Muscle of arm (tissue), 14 donors: Measurements from ENCODE around the gene METTL8. TPM values are rescaled to one million over a fixed set of nuclear protein-coding genes. Genes with fewer than 3 reads are reported as not detected.
A peak's percentile ranks its signal among the peaks of the same experiment; 100 is the strongest.

Source experiments
- DNase-seq: peaks from one replicate; pipeline ENCODE4 v3.0.0-alpha.2; 2013
- long read RNA-seq, 11 donors: transcript quantifications; one replicate each; lab custom pipeline, GENCODE V29; 2026
- polyA plus RNA-seq, 12 donors: library from polyadenylated mRNA; unstranded; fragments of 120-200 nt; gene quantifications; one replicate each; pipeline ENCODE4 v1.2.1, GENCODE V29; 2013; ENCODE audit not compliant: insufficient read length in 12 of 12

The METTL8 gene
- 100 to 1,000 TPM in 1 of 12 donors, 10 to 100 TPM in 11; 12.3 to 376 (median 15.6) TPM for polyA plus RNA-seq
- long read RNA-seq, donor 1, full-length matches to known transcripts, result 8 of 8 reads
- long read RNA-seq, donor 1, partial matches to known transcripts, result 0 of 8 reads
- long read RNA-seq, donor 1, other reads (novel, unspliced or antisense), result 0 of 8 reads
- long read RNA-seq, donor 2, full-length matches to known transcripts, result 6 of 6 reads
- long read RNA-seq, donor 2, partial matches to known transcripts, result 0 of 6 reads
- long read RNA-seq, donor 2, other reads (novel, unspliced or antisense), result 0 of 6 reads
- long read RNA-seq, donor 3, result 0 reads
- long read RNA-seq, donor 4, result 0 reads
- long read RNA-seq, donor 5, full-length matches to known transcripts, result 2 of 30 reads
- long read RNA-seq, donor 5, partial matches to known transcripts, result 28 of 30 reads
- long read RNA-seq, donor 5, other reads (novel, unspliced or antisense), result 0 of 30 reads
- long read RNA-seq, donor 6, partial matches to known transcripts, result 0 of 3 reads
- long read RNA-seq, donor 6, other reads (novel, unspliced or antisense), result 0 of 3 reads
- long read RNA-seq, donor 7, partial matches to known transcripts, result 0 of 2 reads
- long read RNA-seq, donor 7, other reads (novel, unspliced or antisense), result 0 of 2 reads
- long read RNA-seq, donor 8, full-length matches to known transcripts, result 2 of 2 reads
- long read RNA-seq, donor 8, partial matches to known transcripts, result 0 of 2 reads
- long read RNA-seq, donor 8, other reads (novel, unspliced or antisense), result 0 of 2 reads
- long read RNA-seq, donor 9, partial matches to known transcripts, result 0 of 1 reads
- long read RNA-seq, donor 9, other reads (novel, unspliced or antisense), result 0 of 1 reads
- long read RNA-seq, donor 10, full-length matches to known transcripts, result 1 of 1 reads
- long read RNA-seq, donor 10, partial matches to known transcripts, result 0 of 1 reads
- long read RNA-seq, donor 10, other reads (novel, unspliced or antisense), result 0 of 1 reads
- long read RNA-seq, donor 11, partial matches to known transcripts, result 0 of 3 reads
- long read RNA-seq, donor 11, other reads (novel, unspliced or antisense), result 0 of 3 reads

DNA sequence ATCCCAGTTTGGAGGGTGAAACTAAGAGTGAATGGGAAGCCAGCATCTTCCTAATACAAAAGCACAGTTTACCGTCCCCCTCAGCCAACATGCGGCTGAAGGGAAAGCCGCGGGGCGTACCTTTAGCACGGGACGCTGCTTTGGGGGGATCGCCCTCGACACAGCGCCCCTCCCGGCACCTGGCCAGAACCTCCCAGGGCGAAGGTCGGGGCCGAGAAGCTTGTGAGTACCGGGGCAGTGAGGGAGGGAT lies at the start of gene METTL8:
Gene METTL8, minus strand, starts transcription at position 228 of the 250 bp plus-strand sequence. CDS start 41,805 bp downstream, outside the sequence.
- DNase-seq, result no peak

- no peak for DNase-seq
Observed at GRCh38 chr2:171482877-171483276, 49.1 kb upstream of the METTL8 start.

DNA sequence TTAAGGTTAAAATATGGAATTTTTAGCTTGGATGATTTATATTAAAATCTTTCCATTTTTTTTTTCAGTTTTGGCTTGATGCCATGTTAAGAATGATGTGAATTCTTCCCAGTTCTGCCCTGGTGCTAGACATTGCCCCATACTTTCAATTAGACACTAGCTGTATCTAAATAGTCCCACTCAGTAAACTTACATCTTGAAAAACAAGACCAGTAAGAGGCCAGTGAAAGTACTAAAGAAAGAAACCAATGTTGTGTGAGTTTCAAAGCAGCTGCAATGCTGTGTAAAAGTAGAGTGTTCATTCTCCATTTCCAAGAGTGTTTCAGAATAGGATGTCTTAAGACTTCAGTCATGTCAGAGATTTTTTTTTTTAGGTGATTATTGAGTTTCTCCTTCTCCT lies 48.5 kb upstream of the METTL8 start:
- no peak for DNase-seq

GRCh38 chr2:171480908-171481307 lies 47.1 kb upstream of the METTL8 start:
- no peak for DNase-seq

DNA sequence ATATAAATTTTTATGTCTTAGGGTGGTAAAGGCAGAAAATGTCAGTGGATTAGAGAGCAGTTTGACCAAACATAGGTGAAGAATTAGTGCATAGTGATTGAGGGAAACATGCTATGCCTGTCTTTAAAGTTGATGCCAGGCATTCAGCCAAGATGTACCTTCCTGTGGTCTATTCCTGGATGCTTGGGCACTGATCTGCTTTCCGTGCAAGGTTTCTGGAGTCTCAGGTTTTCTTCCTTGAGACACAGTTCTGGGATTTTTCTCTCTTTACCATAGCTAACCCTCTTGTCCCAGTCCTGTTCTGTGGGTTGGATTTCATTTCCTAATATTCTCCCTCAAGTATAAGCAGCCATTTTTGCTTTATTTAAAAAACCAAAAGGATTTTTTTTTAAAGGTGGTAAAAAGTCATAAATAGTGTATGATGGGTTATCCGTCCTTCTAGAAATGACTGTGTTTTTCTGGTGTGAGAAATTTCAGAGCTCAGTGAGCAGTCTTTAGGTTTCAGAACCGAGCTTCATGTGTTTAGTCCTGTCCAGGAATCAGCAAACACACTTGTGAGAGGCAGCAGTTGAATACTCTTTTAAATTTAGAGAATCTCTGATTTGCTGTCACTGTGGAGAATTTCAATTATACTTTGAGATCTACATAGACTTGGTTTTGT lies 45.5 kb upstream of the METTL8 start:
- no peak for DNase-seq

- no peak for DNase-seq
Observed at GRCh38 chr2:171478345-171478744, 44.6 kb upstream of the METTL8 start.

DNA sequence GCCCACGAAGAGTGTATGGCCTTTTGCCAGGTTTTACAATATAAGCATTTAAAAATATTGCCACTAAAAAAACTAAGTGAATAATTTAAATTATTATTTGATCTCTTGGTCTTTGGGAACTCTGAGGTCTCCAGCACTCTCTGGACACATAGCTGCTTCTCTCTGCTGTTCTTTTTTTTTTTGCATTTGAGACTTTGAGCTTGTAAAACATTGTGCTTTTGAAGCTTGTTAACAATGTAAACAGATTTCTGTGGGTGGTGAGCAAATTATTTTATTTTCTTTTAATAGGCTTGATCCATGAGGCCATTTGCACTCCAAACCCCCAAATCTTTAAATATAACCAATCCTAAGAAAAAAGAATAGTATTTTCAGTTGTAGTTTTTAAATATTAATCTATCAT lies 42.2 kb upstream of the METTL8 start:
- DNase-seq, result no peak

GRCh38 chr2:171470129-171470528 lies 36.3 kb upstream of the METTL8 start:
- DNase-seq, result no peak

DNA sequence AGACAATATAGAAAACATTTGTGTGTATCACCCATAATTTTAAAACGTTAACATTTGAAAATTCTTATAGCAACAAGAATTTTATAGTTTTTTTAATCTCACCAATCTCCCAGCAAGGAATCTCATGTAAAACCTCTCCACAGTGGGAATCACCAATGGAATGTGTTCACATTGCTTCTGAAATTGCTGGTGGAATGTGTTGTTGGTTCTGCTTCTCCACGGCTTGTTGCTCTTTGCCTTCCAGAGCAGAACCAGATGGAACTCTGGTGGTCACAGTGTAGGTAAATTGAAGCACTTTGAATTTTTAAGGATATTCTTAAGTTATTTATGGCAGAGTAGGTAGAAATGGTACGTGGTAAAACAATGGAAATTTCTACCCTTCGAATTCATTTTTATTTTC lies 35.4 kb upstream of the METTL8 start:
- DNase-seq, result no peak

DNA sequence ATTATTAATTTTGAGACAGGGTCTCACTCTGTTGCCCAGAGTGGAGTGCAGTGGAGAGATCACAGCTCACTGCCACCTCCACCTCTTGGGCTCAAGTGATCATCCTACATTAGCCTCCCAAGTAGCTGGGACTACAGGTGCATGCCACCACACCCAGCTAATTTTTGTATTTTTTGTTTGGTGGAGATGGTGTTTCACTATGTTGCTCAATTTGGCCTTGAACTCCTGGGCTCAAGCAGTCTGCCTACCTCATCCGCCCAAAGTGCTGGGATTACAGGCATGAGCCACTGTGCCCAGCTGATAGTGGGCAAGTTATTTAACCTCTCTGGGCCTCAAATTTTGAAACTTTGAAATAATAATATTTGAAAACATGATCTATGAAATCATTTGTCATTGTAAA lies 26.7 kb upstream of the METTL8 start:
- DNase-seq, result no peak

DNA sequence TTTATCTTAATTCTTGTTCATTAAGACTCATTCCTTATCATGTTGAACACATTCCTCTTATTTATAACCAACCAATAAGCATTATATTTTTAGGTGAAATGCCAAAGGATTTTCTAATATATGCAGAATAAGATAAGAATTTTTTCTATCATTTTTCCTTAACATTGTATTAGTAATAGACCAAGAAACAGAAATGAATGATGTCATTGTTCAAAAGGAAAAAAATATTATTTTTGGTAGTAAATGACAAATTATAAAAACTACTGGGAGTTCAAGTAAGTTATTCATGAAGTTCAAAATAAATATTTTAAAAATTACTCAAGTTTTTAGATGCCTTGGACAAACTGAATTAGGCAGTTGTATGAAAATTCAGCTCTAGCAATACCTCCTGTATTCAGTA lies 25.7 kb upstream of the METTL8 start:
- no peak for DNase-seq

DNA sequence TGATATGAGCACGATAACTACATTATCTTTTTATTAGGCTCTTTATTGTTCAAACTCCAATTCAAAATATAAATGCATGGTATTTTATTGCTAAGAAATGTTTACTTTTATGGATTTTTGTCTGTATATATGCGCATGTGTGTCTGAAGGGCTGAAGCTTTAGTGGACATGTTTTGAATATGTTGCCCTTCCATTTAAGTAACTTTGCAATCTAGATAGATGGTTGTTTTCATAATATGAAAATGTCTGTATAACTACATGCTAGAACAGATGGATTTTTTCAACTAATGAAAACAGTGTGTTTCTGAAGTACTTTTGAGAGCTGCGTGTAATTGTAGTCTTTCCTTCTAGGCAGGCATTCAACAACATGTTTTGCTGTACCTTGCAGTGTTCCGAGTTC lies 19.0 kb upstream of the METTL8 start:
- no peak for DNase-seq

GRCh38 chr2:171451074-171451473 lies 17.3 kb upstream of the METTL8 start:
- no peak for DNase-seq

- no peak for DNase-seq
Observed at GRCh38 chr2:171447675-171448074, 13.9 kb upstream of the METTL8 start.

- DNase-seq, result no peak
Observed at GRCh38 chr2:171441470-171441869, 7.7 kb upstream of the METTL8 start.

DNA sequence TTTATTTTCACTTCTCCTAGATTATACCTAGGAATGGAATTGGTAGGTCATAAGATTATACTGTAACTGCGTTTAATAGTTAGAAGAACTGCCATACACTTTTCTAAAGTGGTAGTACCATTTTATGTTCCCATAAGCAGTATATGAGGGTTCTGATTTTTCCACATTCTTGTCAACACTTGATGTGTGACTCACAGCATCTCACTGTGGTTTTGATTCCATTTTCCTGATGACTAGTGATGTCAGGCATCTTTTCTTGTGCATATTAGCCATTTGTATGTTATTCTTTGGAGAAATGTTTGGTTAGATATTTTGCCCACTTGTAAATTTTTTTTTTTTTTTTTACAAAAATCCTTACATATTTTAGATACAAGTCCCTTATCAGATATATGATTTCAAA lies 2.5 kb upstream of the METTL8 start:
- no peak for DNase-seq

DNA sequence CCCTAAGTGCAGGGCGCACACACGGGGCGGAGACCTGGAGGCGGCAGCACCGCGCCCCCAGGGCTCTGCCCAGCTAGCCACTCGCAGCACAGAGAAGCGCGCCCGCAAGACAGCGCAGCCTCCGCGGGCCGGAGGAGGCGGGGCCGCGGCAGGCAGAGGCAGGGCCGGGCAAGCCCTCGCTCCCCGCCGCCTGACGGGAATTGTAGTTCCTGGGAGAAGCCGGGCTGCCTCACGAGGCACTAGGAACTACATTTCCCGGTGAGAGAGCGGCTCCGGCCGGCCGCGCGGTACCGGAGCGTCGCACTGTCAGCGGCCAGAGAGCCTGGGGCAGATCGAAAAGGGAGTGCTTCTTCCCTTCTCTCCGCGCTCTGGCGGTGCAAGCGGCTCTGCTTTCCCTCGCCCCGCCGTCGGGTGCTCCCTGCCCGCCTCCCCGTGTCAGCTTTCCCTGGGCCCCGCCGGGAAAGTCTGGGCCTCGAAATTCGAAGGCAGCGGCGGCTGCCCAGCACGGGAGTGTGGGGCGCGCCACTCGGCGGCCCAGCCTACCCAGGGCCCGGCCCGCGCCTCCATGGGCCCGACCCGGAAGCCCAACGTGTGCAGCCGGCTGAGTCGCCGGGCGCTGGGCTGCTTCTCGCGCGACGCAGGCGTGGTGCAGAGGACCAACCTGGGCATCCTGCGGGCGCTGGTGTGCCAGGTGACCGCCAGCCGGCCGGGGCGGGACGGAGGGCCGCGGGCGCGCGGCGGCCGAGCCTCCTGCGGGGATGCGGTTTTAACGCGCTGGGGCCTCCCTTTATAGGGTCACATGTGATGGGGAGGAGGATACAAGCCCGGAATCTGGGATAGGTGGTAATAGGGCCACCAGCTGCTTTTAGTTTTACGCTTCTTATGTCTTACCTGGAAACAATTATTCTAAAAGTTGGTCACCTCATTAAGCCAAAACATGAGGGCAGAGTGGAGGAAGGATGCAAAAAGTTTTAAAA lies 511 bp upstream of the METTL8 start, which contains the start of gene DCAF17:
Gene DCAF17, plus strand, starts transcription at position 214 of the 977 bp plus-strand sequence. Its CDS starts 352 bp downstream, at position 566.
- DNase-seq, result peak; percentile 94

DNA sequence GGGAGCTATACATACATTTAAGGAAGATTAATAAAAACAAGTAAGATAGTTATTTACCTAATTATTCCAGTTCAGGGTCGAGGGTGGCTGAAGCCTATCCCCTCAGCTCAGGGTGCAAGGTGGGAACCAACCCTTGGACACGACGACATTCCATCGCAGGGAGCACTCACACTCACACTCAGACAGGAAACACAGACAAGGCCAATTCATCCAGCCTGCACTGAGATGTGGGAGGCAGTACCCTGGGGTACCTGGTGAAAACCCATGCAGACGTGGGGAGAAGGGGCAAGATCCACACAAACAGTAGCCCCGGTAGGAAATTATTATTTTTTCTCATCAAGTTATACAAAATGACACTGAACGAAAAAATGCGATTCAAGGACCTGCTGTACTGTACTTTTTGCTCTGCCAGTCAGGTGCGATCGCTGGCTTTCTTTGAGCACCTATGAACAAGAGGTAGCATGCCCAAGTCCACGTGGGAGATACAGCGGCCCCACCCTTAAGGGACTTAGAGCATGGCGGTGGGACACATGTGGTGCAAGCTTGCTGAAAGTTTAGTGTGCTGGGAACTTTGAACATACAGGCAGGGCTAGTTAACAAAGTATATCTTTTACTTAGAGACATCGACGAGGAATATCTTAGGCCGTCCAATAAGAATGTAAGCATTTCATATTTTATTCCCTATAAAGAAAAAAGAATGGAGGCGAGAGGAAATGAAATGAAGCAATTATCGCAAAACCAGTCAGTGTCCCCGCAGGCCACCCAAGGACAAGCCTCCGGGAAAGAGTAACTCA lies 624 bp downstream of the METTL8 start:
- no peak for DNase-seq

- no peak for DNase-seq
Observed at GRCh38 chr2:171432206-171432968, 1.4 kb downstream of the METTL8 start.
